K562 (cell line): ENCODE measurements around the gene VASH2. TPM values are rescaled to one million over a fixed set of nuclear protein-coding genes. Genes with fewer than 3 reads are reported as not detected.

Experiments
- CLOCK ChIP-seq: fragments of 250-450 bp; sonication (Bioruptor Pico); IDR thresholded peaks from 2 replicates; pipeline ENCODE4 v1.4.0; 2020; ENCODE audit warnings: mild to moderate bottlenecking, moderate library complexity, borderline replicate concordance
- FUS ChIP-seq: fragments of 200-400 bp; formaldehyde crosslinking; optimal IDR thresholded peaks from 2 replicates; pipeline ENCODE3; 2017; ENCODE audit warnings: low read depth, low read length
- KAT7 ChIP-seq: sonication (generic); formaldehyde crosslinking; IDR thresholded peaks from 2 replicates; pipeline ENCODE4 v1.8.0; 2022; ENCODE audit warnings: missing genetic modification reagents, mild to moderate bottlenecking, borderline replicate concordance
- L3MBTL2 ChIP-seq: fragments of 450-650 bp; IDR thresholded peaks from 2 replicates; pipeline ENCODE4 v1.6.1; 2016; ENCODE audit warnings: mild to moderate bottlenecking, moderate library complexity
- NEUROD1 ChIP-seq: fragments of 150-350 bp; IDR thresholded peaks from 2 replicates; pipeline ENCODE4 v1.6.1; 2014; ENCODE audit warnings: borderline replicate concordance, low read length, low read depth; ENCODE audit not compliant: partially characterized antibody
- NFE2 ChIP-seq: IDR thresholded peaks from 2 replicates; pipeline ENCODE4 v1.6.1; 2014; ENCODE audit warnings: antibody characterized with exemption, low read depth
- NKRF ChIP-seq: fragments of 450-650 bp; IDR thresholded peaks from 2 replicates; pipeline ENCODE4 v1.6.1; 2016; ENCODE audit warnings: borderline replicate concordance
- RBM25 ChIP-seq: fragments of 200-400 bp; formaldehyde crosslinking; IDR thresholded peaks from 2 replicates; pipeline ENCODE4 v1.6.1; 2018; ENCODE audit warnings: low read length, low read depth, moderate library complexity; ENCODE audit not compliant: severe bottlenecking
- SPI1 ChIP-seq: IDR thresholded peaks from 2 replicates; pipeline ENCODE4 v1.6.1; 2011; ENCODE audit warnings: low read depth, low read length, control low read depth, borderline replicate concordance
- STAT6 ChIP-seq: sonication (generic); formaldehyde crosslinking; IDR thresholded peaks from 2 replicates; pipeline ENCODE4 v1.8.1; 2023; ENCODE audit warnings: mild to moderate bottlenecking, missing genetic modification reagents
- U2AF2 ChIP-seq: fragments of 200-400 bp; formaldehyde crosslinking; optimal IDR thresholded peaks from 2 replicates; pipeline ENCODE3; 2017; ENCODE audit warnings: low read depth, mild to moderate bottlenecking, low read length
- ZFP30 ChIP-seq: fragments of 250-450 bp; sonication (Bioruptor Pico); IDR thresholded peaks from 2 replicates; pipeline ENCODE4 v1.8.0; 2022; ENCODE audit warnings: moderate library complexity, mild to moderate bottlenecking, inconsistent platforms, borderline replicate concordance
- ZNF140 ChIP-seq: fragments of 250-450 bp; sonication (Bioruptor Pico); IDR thresholded peaks from 2 replicates; pipeline ENCODE4 v1.8.0; 2021; ENCODE audit warnings: moderate library complexity, mild to moderate bottlenecking, inconsistent platforms
- ZNF175 ChIP-seq: fragments of 200-800 bp; sonication (Bioruptor generic); IDR thresholded peaks from 2 replicates; pipeline ENCODE4 v1.6.1; 2016; ENCODE audit warnings: low read depth, mild to moderate bottlenecking, missing genetic modification characterization, missing compliant biosample characterization
- ZNF395 ChIP-seq: fragments of 200-800 bp; sonication (Bioruptor generic); IDR thresholded peaks from 2 replicates; pipeline ENCODE4 v1.6.1; 2017; ENCODE audit warnings: missing genetic modification characterization, missing compliant biosample characterization
- ZNF584 ChIP-seq: fragments of 200-800 bp; sonication (Bioruptor generic); IDR thresholded peaks from 2 replicates; pipeline ENCODE4 v1.6.1; 2016; ENCODE audit warnings: low read depth, mild to moderate bottlenecking, missing genetic modification characterization, missing compliant biosample characterization
- polyA plus RNA-seq, 8 experiments: library from polyadenylated mRNA; depleted of rRNA in 4 of 8; stranded (reverse) in 5 of 8; unstranded in 3 of 8; fragments of >200 nt; fragmentation: Nextera tagmentation in 2 of 8; fragmentation: Illumina TruSeq in 1 of 8; extraction: Ambion mirVana in 2 of 8; extraction: Trizol in 1 of 8; gene quantifications; 2 replicates each; pipeline versions ENCODE4 v1.2.1 to v1.2.3, GENCODE V29; 2011 to 2014; ENCODE audit warnings: inconsistent platforms in 1 of 8, missing spikeins in 1 of 8
- total RNA-seq, 7 experiments: library from RNA; depleted of rRNA in 6 of 7; stranded (reverse); fragments of >200 nt in 6 of 7; fragmentation: Illumina TruSeq in 2 of 7; extraction: Trizol in 2 of 7; gene quantifications; 2 replicates each; pipeline versions ENCODE4 v1.2.1 to v1.2.3, GENCODE V29; 2011 to 2021; ENCODE audit warnings: low replicate concordance in 1 of 7

The VASH2 gene
- total and polyA plus RNA-seq, 9 of the 15 experiments (the other 6 are each of a cell fraction or from before 2014, with no cell fraction given), result 0.04 to 0.40 (median 0.10) TPM; not detected in 1

- TF ChIP-seq ZNF395, result no peak
- no peak for TF ChIP-seq STAT6 (CRISPR knock-in tag)
- TF ChIP-seq KAT7, result 0 out of 2 replicates have a peak, but pooled peaks have one; percentile 76
- no peak for TF ChIP-seq NKRF
- TF ChIP-seq SPI1, result peak; percentile 69; the same call in 1 of the 2 replicates
- TF ChIP-seq RBM25, result no peak
- TF ChIP-seq ZFP30 (CRISPR knock-in tag), result no peak
- TF ChIP-seq ZNF140 (CRISPR knock-in tag), result no peak
- peak; percentile 90 for TF ChIP-seq L3MBTL2
- no peak for TF ChIP-seq ZNF175
- no peak for TF ChIP-seq U2AF2
- TF ChIP-seq FUS, result no peak
- TF ChIP-seq ZNF584 (CRISPR knock-in tag), result 0 out of 2 replicates have a peak, but pooled peaks have one; percentile 25
- TF ChIP-seq NEUROD1, result peak; percentile 25
- TF ChIP-seq CLOCK (CRISPR knock-in tag), result no peak
- TF ChIP-seq NFE2, result peak; percentile 82
These were observed 65.0 kb downstream of the VASH2 start, which contains the start of gene ANGEL2 (continued) for GRCh38 chr1:213015099-213016050.
